ENCODE results near the gene ANO8. TPM values are rescaled to one million over a fixed set of nuclear protein-coding genes. Genes with fewer than 3 reads are reported as not detected.
A peak's percentile ranks its signal among the peaks of the same experiment; 100 is the strongest.

Gene ANO8
- total RNA-seq, 1 donor from 2014 or later = 16.7 TPM

DNA sequence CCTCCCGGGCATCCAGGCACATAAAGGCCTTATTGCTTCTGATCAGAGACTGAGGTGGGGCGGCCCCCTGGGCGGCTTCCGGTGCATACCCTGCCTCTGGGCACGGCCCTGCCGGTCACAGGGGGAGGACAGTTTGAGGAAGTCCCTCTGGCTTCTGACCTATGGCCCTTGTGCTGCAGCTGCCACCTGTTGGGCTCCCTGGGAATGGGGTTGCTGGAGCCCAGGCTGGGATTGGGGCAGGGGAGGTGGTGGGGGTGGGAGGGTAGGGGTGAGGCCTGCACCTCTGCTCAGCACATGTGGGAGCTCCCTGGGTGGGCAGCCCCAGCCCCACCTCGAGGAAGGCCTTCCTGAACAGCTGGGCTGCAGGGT is 10.7 kb downstream of the ANO8 start:
- H3K27me3 Mint-ChIP-seq (ENCODE audit: low read depth) = no peaks in the 10 kb centered on the region
- H3K4me3 Mint-ChIP-seq (ENCODE audit: unreplicated experiment) = no peak overlapping the region
- no peak overlapping the region for H3K27ac Mint-ChIP-seq (ENCODE audit: unreplicated experiment)
- DNase-seq (ENCODE audit: low spot score) = no peak
- TF ChIP-seq, protein P1, sequence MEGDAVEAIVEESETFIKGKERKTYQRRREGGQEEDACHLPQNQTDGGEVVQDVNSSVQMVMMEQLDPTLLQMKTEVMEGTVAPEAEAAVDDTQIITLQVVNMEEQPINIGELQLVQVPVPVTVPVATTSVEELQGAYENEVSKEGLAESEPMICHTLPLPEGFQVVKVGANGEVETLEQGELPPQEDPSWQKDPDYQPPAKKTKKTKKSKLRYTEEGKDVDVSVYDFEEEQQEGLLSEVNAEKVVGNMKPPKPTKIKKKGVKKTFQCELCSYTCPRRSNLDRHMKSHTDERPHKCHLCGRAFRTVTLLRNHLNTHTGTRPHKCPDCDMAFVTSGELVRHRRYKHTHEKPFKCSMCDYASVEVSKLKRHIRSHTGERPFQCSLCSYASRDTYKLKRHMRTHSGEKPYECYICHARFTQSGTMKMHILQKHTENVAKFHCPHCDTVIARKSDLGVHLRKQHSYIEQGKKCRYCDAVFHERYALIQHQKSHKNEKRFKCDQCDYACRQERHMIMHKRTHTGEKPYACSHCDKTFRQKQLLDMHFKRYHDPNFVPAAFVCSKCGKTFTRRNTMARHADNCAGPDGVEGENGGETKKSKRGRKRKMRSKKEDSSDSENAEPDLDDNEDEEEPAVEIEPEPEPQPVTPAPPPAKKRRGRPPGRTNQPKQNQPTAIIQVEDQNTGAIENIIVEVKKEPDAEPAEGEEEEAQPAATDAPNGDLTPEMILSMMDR (IDR thresholded peaks at IDR 0.05) = no peak
- H3K36me3 Mint-ChIP-seq (ENCODE audit: low read depth) = peaks cover 7% of the 10 kb centered on the region
- H3K9me3 Mint-ChIP-seq (ENCODE audit: low read depth) = no peaks in the 10 kb centered on the region
- H3K4me1 Mint-ChIP-seq (ENCODE audit: low read depth) = peaks cover 10% of the 10 kb centered on the region

GRCh38 chr19:17323300-17323963 is 11.2 kb downstream of the ANO8 start:
- peaks cover 10% of the 10 kb centered on the region for H3K4me1 Mint-ChIP-seq (ENCODE audit: low read depth)
- H3K27ac Mint-ChIP-seq (ENCODE audit: unreplicated experiment) = no peak overlapping the region
- DNase-seq (ENCODE audit: low spot score) = no peak
- peak overlapping the region; percentile 22 for H3K4me3 Mint-ChIP-seq (ENCODE audit: unreplicated experiment)
- no peaks in the 10 kb centered on the region for H3K27me3 Mint-ChIP-seq (ENCODE audit: low read depth)
- TF ChIP-seq, protein P1 (IDR thresholded peaks at IDR 0.05) = no peak
- peaks cover 7% of the 10 kb centered on the region for H3K36me3 Mint-ChIP-seq (ENCODE audit: low read depth)
- no peaks in the 10 kb centered on the region for H3K9me3 Mint-ChIP-seq (ENCODE audit: low read depth)

GRCh38 chr19:17322854-17323253 is 11.8 kb downstream of the ANO8 start:
- Mint-ChIP-seq H3K27ac (ENCODE audit: unreplicated experiment) (no peak overlapping the region), H3K4me3 (ENCODE audit: unreplicated experiment) (no peak overlapping the region), H3K36me3 (ENCODE audit: low read depth) (peaks cover 8% of the 10 kb centered on the region), H3K27me3 (ENCODE audit: low read depth) (no peaks in the 10 kb centered on the region), H3K4me1 (ENCODE audit: low read depth) (peaks cover 10% of the 10 kb centered on the region), H3K9me3 (ENCODE audit: low read depth) (no peaks in the 10 kb centered on the region)
- TF ChIP-seq, protein P1 (IDR thresholded peaks at IDR 0.05) = no peak
- DNase-seq (ENCODE audit: low spot score) = no peak

GRCh38 chr19:17321655-17322489 is 12.8 kb downstream of the ANO8 start:
- H3K4me1 Mint-ChIP-seq (ENCODE audit: low read depth) = peaks cover 10% of the 10 kb centered on the region
- H3K4me3 Mint-ChIP-seq (ENCODE audit: unreplicated experiment) = no peak overlapping the region
- no peak for DNase-seq (ENCODE audit: low spot score)
- peak overlapping the region; percentile 10 for H3K27ac Mint-ChIP-seq (ENCODE audit: unreplicated experiment)
- peaks cover 9% of the 10 kb centered on the region for H3K36me3 Mint-ChIP-seq (ENCODE audit: low read depth)
- TF ChIP-seq, protein P1 (IDR thresholded peaks at IDR 0.05) = no peak
- H3K9me3 Mint-ChIP-seq (ENCODE audit: low read depth) = no peaks in the 10 kb centered on the region
- no peaks in the 10 kb centered on the region for H3K27me3 Mint-ChIP-seq (ENCODE audit: low read depth)

GRCh38 chr19:17320435-17320834 is 14.2 kb downstream of the ANO8 start:
- H3K4me1 Mint-ChIP-seq (ENCODE audit: low read depth) = peaks cover 5% of the 10 kb centered on the region
- H3K9me3 Mint-ChIP-seq (ENCODE audit: low read depth) = no peaks in the 10 kb centered on the region
- H3K27me3 Mint-ChIP-seq (ENCODE audit: low read depth) = no peaks in the 10 kb centered on the region
- peaks cover 17% of the 10 kb centered on the region for H3K36me3 Mint-ChIP-seq (ENCODE audit: low read depth)
- H3K4me3 Mint-ChIP-seq (ENCODE audit: unreplicated experiment) = no peak overlapping the region
- H3K27ac Mint-ChIP-seq (ENCODE audit: unreplicated experiment) = no peak overlapping the region
- no peak for DNase-seq (ENCODE audit: low spot score)
- TF ChIP-seq, protein P1 (IDR thresholded peaks at IDR 0.05) = no peak

Measured in chondrocyte (in vitro differentiated cells).